ENCODE data around the gene CPT1A.

- TF ChIP-seq TAF1 (IDR thresholded peaks at IDR 0.05; ENCODE audit: borderline replicate concordance, low read depth, low read length) (no peak), SIN3A (IDR thresholded peaks at IDR 0.05; ENCODE audit: low read depth, low read length) (no peak)
These were observed 24.7 kb downstream of the CPT1A start for GRCh38 chr11:68816917-68817419.
